HG03045 (cell line): ENCODE measurements around the gene ITGB8.

Experiments
- ATAC-seq: cut with Tn5 transposase; IDR thresholded peaks from one replicate; pipeline ENCODE4 v1.9.1; 2021; ENCODE audit warnings: mild to moderate bottlenecking, moderate library complexity; ENCODE audit not compliant: unreplicated experiment

ITGB8 gene

GRCh38 chr7:20331910-20332813 is 1.5 kb downstream of the ITGB8 start:
- no peak for ATAC-seq

DNA sequence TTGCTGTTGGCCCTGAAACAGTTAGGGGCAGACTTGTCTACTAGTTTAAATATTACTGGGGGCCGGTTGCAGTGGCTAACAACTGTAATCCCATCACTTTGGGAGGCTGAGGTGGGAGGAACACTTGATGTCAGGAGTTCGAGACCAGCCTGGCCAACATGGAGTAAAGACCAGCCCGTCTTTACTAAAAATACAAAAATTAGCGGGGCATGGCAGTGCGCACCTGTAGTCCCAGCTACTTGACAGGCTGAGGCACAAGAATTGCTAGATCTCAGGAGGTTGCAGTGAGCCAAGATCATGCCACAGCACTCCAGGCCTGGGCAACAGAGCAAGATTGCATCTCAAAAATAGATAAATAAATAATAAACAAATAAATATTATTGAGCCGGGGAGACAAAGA is 7.6 kb downstream of the ITGB8 start:
- ATAC-seq = no peak

GRCh38 chr7:20340839-20341238 is 10.1 kb downstream of the ITGB8 start:
- ATAC-seq = no peak

DNA sequence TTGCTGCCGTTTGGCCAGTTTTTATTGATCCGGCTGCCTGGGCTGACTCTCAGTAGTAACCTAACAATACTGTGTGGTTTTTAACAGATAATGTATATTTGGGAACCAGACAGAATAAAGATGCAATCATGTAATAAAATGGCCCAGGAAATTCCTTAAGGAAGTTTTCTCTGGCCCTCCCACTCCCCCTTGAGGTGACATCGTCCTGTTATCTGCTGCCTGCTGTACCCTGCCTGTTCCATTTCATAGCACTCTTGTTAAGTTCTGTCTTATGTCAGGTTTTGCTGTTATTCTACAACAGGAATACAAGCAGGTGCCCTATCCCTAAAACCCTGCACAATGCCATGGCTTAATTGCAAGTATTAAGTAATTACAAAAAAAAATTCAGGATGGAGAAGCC is 12.5 kb downstream of the ITGB8 start:
- no peak for ATAC-seq

GRCh38 chr7:20343941-20344340 is 13.2 kb downstream of the ITGB8 start:
- no peak for ATAC-seq

GRCh38 chr7:20344396-20344795 is 13.7 kb downstream of the ITGB8 start:
- ATAC-seq = no peak

DNA sequence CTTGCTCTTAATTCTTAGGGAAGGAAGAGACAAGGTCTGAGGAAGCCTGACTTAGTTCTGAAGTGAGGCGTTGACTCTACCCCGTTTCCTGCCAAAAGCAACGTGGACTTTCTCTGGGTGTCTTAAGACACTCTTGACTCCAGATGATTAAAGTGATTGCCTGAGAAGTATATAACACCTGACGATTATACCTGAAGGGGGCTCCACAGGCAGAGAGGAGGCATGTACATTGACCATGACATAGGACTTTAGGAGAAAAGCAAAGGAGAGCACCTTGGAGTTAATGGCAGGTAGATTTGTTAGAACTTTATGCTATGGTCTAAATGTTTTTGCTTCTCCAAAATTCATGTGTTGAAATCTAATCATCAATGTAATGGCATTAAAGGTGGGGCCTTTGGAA is 15.9 kb downstream of the ITGB8 start:
- ATAC-seq = no peak

- ATAC-seq = no peak
Observed at GRCh38 chr7:20347680-20348079, 17.0 kb downstream of the ITGB8 start.

- no peak for ATAC-seq
Observed at GRCh38 chr7:20348125-20348807, 17.6 kb downstream of the ITGB8 start.

DNA sequence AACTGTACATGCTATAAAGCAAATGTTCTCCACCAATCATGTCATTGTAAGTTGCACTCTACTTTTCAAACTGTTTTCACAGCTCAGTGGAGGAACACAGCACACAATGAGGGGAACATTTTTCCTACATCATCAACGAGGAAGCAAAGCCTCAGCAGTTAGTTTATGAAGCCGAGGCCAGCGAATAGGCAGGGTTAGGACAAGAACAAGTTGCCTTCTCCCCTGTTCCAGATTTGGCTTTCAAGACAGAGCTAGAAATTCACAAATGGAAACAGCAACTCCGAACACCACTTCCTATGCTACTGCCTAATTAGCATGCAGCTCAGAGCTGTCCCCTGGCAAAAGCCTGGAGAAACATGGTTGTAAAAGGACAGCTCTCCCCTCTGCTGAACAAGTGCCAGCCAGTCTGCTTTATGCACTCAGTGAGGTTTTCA is 19.8 kb downstream of the ITGB8 start:
- no peak for ATAC-seq

GRCh38 chr7:20350996-20351692 is 20.4 kb downstream of the ITGB8 start:
- ATAC-seq = no peak

- ATAC-seq = no peak
Observed at GRCh38 chr7:20351901-20352300, 21.2 kb downstream of the ITGB8 start.

DNA sequence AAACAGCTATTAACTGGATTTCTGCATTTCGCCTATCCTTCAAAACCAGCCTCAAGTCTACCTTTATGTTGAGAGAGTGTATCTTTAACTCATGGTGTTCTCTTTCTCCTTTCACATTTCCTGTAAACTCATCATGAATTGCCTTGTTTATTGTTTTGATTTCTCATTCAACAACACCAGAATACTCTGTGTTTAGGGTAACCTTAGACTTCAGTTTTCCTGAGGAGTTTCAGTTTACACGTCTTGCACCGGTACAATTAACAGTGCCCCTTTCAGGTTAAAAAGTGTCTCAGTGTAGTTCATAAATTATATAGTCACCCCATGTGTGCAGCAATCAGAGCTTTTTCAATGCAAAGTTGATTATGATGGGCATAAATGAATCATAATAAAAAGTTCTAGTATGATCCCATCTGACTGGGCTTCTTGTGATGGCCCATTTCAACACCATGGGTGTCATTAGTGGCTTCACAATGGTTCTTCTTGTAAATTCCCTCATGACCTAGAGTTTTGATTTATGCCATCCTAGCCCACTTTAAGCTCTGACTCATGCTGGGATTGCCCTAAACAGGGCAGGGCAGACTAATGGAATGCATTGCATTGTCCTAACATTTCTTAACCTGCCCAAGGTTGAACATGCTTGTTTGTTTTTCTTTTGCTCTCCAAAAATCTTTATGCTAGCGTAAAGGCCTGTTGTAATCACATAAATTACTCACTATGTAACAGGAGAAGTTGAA is 22.0 kb downstream of the ITGB8 start:
- no peak for ATAC-seq

DNA sequence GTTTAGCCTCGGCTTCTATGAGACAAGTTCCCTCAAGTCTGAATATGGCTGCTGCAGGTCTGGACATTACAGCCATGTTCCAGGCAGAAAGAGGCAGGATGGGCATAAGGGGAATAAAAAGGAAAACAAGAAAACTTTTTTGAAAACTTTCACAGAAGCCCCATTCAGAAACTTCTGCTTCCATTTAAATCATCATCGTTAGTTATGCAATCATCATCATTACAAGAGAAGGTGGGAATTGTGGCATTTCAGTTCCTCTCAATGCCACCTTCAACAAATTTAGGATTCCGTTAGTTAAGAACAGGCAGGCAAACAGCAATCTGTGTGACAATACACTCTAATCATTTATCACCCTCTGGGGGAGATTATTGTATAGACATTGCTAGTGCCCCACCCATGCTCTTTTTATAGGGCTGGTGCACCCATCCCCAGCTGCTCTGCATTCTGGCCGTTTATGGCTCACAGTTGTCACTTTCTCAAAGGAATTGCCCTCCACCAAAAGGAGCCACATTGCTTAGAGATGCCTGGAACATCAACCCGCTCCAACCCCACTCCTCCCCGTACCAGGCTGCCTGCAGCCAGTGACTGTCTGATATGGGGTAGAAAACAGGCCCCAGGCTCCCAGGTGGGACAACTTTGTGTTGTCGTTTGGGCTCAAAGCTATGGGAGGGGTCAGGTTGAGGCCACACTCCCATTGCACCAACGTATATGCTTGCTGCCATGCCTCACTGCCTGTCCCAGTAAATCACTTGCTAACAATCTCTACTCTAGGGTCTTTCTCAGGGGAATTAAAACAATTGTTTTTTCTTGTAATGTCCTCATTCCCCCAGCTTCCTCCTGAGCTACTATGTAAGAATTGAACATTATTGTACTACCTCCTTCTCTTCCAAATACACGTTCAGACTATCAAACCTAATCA is 24.2 kb downstream of the ITGB8 start:
- ATAC-seq = no peak

- ATAC-seq = no peak
Observed at GRCh38 chr7:20358106-20358505, 27.4 kb downstream of the ITGB8 start.

DNA sequence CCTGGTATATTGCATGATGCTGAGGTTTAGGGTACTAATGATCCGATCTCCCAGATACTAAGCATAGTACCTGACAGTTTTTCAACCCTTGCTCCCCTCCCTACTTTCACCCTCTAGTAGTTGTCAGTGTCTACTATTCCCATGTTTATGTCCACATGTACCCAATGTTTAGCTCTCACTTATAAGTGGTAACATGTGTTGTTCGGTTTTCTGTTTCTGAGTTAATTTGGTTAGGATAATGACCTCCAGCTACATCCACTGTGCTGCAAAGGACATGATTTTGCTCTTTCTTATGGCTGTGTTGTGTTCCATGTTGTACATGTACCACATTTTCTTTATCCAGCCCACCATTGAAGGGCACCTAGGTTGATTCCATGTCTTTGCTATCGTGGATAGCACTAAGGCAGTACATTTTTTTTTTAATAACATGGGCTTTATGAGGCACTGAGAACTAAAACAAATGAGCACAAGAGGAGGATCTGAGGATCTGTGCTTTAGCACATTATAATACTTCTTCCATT is 28.1 kb downstream of the ITGB8 start:
- no peak for ATAC-seq

DNA sequence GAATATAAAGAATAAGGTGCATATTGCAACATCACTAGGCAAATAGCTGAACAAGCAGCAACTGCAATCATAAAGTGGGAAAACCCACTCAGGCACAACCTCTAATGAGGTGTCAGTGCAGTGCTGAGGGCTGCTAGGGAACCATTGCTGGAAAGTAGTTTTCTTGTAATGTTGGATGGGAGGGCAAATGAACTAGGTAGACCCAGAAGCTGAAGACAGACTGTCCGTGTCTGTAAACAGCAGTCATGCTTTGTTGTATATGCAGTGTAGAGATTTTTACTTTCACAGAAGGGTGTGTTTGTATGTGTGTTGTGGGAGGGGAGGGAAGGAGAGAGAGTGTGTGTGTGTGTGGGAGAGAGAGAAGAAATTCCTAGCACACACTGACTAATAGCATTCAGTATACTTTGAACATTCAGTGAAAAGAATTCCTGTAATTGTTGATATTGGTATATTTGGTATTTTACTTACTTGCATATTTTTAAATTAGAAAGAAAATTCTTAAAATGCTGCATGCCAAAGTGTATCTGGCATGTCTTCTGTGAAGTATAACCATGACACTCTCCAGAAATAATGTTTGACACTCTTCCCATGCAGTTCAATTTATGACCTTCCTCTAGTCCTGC is 28.8 kb downstream of the ITGB8 start:
- ATAC-seq = no peak

DNA sequence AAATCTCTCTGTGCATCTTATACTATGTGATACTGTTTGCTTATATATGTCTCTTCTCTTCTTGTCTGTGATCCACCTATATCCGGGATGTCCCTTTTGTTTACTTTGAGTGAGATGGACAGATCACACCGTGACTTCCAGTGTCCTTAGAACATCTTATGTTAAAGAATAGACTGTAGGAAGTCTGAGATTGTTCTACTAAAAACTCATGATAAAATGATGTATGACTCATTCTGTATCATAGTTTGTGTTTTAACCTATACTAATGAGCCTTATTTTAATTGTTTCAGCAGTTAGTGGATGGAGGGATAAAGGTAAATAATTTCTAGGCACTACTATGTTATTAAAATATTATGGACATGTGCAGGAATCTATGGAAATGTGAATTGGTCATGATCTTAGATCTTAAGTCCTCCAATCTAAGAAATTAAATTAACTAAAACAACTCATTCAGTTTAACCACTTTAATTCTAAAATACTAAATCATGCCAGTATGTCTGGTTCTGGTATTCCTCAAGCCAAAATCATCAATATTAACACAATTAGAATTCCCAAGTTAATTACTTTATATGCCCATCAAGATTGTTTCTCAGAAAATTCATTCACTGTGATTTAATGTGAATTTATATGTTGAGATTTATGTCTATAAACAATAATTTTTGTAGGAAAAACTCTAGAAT is 32.0 kb downstream of the ITGB8 start:
- ATAC-seq = no peak
